Upper lobe of left lung (tissue), 6 donors: ENCODE measurements around the gene C1orf174. TPM values are rescaled to one million over a fixed set of nuclear protein-coding genes. Genes with fewer than 3 reads are reported as not detected.
A peak's percentile ranks its signal among the peaks of the same experiment; 100 is the strongest.

ENCODE experiments used
- ATAC-seq, 2 donors: fragments of 200-7000 bp; cut with Tn5 transposase; one replicate each; pipeline ENCODE4 v1.9.1; 2022; ENCODE audit warnings: mild to moderate bottlenecking in 2 of 2, moderate library complexity in 2 of 2; ENCODE audit not compliant: low FRiP score in 2 of 2
- DNase-seq, 2 donors: peaks; one replicate each; pipeline ENCODE4 v3.0.0-alpha.2; 2019 to 2020
- H3K27ac ChIP-seq, 4 donors: fragments of 200-600 bp; sonication (generic); one replicate each; pipeline ENCODE4 v1.5.1; 2016 to 2019
- H3K27me3 ChIP-seq, 4 donors: fragments of 200-600 bp; sonication (generic); one replicate each; pipeline ENCODE4 v1.5.1; 2017 to 2019
- H3K36me3 ChIP-seq, 4 donors: fragments of 200-600 bp; sonication (generic); one replicate each; pipeline ENCODE4 v1.5.1; 2016 to 2019
- H3K4me1 ChIP-seq, 4 donors: fragments of 200-600 bp; sonication (generic); one replicate each; pipeline ENCODE4 v1.5.1; 2018 to 2019
- H3K4me3 ChIP-seq, 4 donors: fragments of 200-600 bp; sonication (generic); one replicate each; pipeline ENCODE4 v1.5.1; 2017 to 2019; ENCODE audit warnings: mild to moderate bottlenecking in 2 of 4, moderate library complexity in 1 of 4
- H3K9me3 ChIP-seq, 4 donors: fragments of 200-600 bp; sonication (generic); one replicate each; pipeline ENCODE4 v1.5.1; 2018 to 2019
- CTCF ChIP-seq, 6 experiments: fragments of 450-650 bp in 4 of 6; fragments of 200-600 bp in 2 of 6; sonication (generic) in 2 of 6; IDR thresholded peaks; one replicate each; pipeline ENCODE4 v1.5.1; 2016 to 2019; ENCODE audit warnings: antibody characterized with exemption in 6 of 6
- EP300 ChIP-seq, 4 donors: sonication (generic); formaldehyde crosslinking; IDR thresholded peaks; one replicate each; pipeline ENCODE4 v1.5.1; 2017; ENCODE audit warnings: antibody characterized with exemption in 4 of 4, control low read depth in 2 of 4
- POLR2A ChIP-seq, 4 donors: fragments of 450-650 bp; IDR thresholded peaks; one replicate each; pipeline ENCODE4 v1.5.1; 2016 to 2017; ENCODE audit warnings: antibody characterized with exemption in 4 of 4, mild to moderate bottlenecking in 2 of 4
- POLR2AphosphoS5 ChIP-seq, 2 donors: sonication (generic); formaldehyde crosslinking; IDR thresholded peaks; one replicate each; pipeline ENCODE4 v1.5.1; 2017; ENCODE audit warnings: antibody characterized with exemption in 2 of 2
- WGBS, 2 donors: methylation state at CpG; one replicate each; pipeline ENCODE4 v1.1.5; 2017 to 2018; 5-methylcytosine and 5-hydroxymethylcytosine counted together
- total RNA-seq, 6 donors: library from RNA; depleted of rRNA in 4 of 6; stranded (reverse); fragments of >200 nt in 4 of 6; gene quantifications; one replicate each; pipeline versions ENCODE4 v1.1.0 to v1.2.1, GENCODE V29; 2016 to 2021
- donor health status: DM: no; HTN: no; CAD: no; lungs with moderate emphysema.
- donor health status: DM: no; HTN: yes; CAD: no; lungs with severe emphysema.

C1orf174 gene
- total RNA-seq: 10 to 100 TPM; 15.9 to 35.6 (median 20.6) TPM

GRCh38 chr1:3900150-3900968, at the start of gene C1orf174:
Gene C1orf174 (minus strand): TSS chr1:3900272. CDS start chr1:3900186, 86 bp downstream.
- Histone ChIP-seq H3K9me3 (peaks cover 0 to 5% (median 2%) of the 10 kb centered on the region in 4 donors), H3K27ac (peak within 1 kb of the TSS; percentile 95 to 96 (median 96)), H3K4me1 (peaks cover 10 to 23% (median 11%) of the 10 kb centered on the region in 4 donors), H3K36me3 (peaks cover 0 to 2% (median 0%) of the 10 kb centered on the region in 4 donors), H3K27me3 (no peaks in the 10 kb centered on the region), H3K4me3 (peak within 1 kb of the TSS; percentile 86 to 99 (median 94))
- ATAC-seq (peak; percentile 96), DNase-seq (peak; percentile 94 to 97)
- 0% methylated on average over 26 to 34 of the region's 58 CpGs for WGBS, 2 donors
- TF ChIP-seq POLR2A (IDR thresholded peaks at IDR 0.05) (peak in 2 of 4 donors; percentile 9 to 66), EP300 (IDR thresholded peaks at IDR 0.05) (no peak), POLR2AphosphoS5 (IDR thresholded peaks at IDR 0.05) (peak; percentile 55 to 63), CTCF (IDR thresholded peaks at IDR 0.05) (peak in 1 of 6 experiments; percentile 4)

- ATAC-seq (no peak), DNase-seq (no peak)
- H3K27ac ChIP-seq: no peak overlapping the region
- no peak overlapping the region for H3K4me3 ChIP-seq
- WGBS, 2 donors: 76 to 95% methylated on average over 6 to 9 of the region's 9 CpGs
- no peak for TF ChIP-seq CTCF (IDR thresholded peaks at IDR 0.05)
- TF ChIP-seq POLR2A (IDR thresholded peaks at IDR 0.05): no peak
- no peak for TF ChIP-seq POLR2AphosphoS5 (IDR thresholded peaks at IDR 0.05)
- no peak for TF ChIP-seq EP300 (IDR thresholded peaks at IDR 0.05)
- H3K36me3 ChIP-seq: no peaks in the 10 kb centered on the region
- H3K27me3 ChIP-seq: no peaks in the 10 kb centered on the region
- no peaks in the 10 kb centered on the region for H3K9me3 ChIP-seq
- no peaks in the 10 kb centered on the region for H3K4me1 ChIP-seq
These were observed 48.3 kb upstream of the C1orf174 start for GRCh38 chr1:3948344-3948743.

- DNase-seq: peak in 1 of 2 donors; percentile 52
- no peaks in the 10 kb centered on the region for H3K36me3 ChIP-seq
- TF ChIP-seq EP300 (IDR thresholded peaks at IDR 0.05) (no peak), POLR2AphosphoS5 (IDR thresholded peaks at IDR 0.05) (no peak), CTCF (IDR thresholded peaks at IDR 0.05) (no peak), POLR2A (IDR thresholded peaks at IDR 0.05) (no peak)
- no peak overlapping the region for H3K4me3 ChIP-seq
- no peaks in the 10 kb centered on the region for H3K9me3 ChIP-seq
- no peak overlapping the region for H3K27ac ChIP-seq
- peaks cover 0 to 4% (median 0%) of the 10 kb centered on the region in 4 donors for H3K4me1 ChIP-seq
- WGBS, 2 donors: 83 to 91% methylated on average over 15 to 22 of the region's 22 CpGs
- ATAC-seq: no peak
- no peaks in the 10 kb centered on the region for H3K27me3 ChIP-seq
These were observed 46.1 kb upstream of the C1orf174 start for GRCh38 chr1:3945916-3946840.

DNA sequence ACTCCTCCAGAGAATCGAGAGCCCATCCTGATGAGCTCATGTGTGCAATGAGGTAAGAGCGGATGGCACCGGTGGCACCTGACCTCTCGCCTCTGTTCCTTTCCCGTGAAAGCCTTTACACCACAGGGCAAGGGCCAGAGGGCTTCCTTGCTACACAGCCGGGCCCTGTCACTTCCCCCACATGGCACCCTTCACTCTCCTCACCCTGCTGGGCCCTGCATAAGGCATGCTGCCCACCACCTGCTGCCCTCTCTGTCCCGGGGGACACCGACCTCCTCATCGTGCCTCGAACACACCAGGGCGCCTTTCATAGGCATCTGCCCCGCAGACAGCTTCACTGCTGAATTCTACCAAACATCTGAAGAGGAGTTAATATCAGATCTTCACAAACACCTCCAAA, 45.1 kb upstream of the C1orf174 start:
- Histone ChIP-seq H3K4me1 (peaks cover 0 to 4% (median 0%) of the 10 kb centered on the region in 4 donors), H3K36me3 (no peaks in the 10 kb centered on the region), H3K27ac (no peak overlapping the region), H3K27me3 (no peaks in the 10 kb centered on the region), H3K4me3 (no peak overlapping the region), H3K9me3 (no peaks in the 10 kb centered on the region)
- TF ChIP-seq POLR2AphosphoS5 (IDR thresholded peaks at IDR 0.05): no peak
- no peak for TF ChIP-seq CTCF (IDR thresholded peaks at IDR 0.05)
- no peak for TF ChIP-seq EP300 (IDR thresholded peaks at IDR 0.05)
- ATAC-seq (no peak), DNase-seq (no peak)
- WGBS, 2 donors: 79 to 85% methylated on average over 12 of the region's 12 CpGs
